ENCODE measurements around the gene TRAF3.

GRCh38 chr14:102900631-102901571 is 123.7 kb downstream of the TRAF3 start:
- TF ChIP-seq CTCF (IDR thresholded peaks at IDR 0.05) (no peak), POLR2A (IDR thresholded peaks at IDR 0.05) (no peak)
